Duodenal mucosa (tissue), 2 donors: ENCODE data around the gene ZC3H18.

Experiments used
- H3K27ac ChIP-seq: one replicate; pipeline ENCODE4 v1.7.0; 2013; ENCODE audit warnings: low read depth, low read length
- H3K27me3 ChIP-seq, 2 donors: one replicate each; pipeline ENCODE4 v1.7.0; 2013; ENCODE audit warnings: low read length in 2 of 2, control low read depth in 1 of 2; ENCODE audit not compliant: insufficient read depth in 2 of 2, control insufficient read depth in 1 of 2
- H3K36me3 ChIP-seq, 2 donors: one replicate each; pipeline ENCODE4 v1.7.0; 2013; ENCODE audit warnings: low read length in 2 of 2, control low read depth in 1 of 2; ENCODE audit not compliant: insufficient read depth in 2 of 2, control insufficient read depth in 1 of 2
- H3K4me1 ChIP-seq, 2 donors: one replicate each; pipeline ENCODE4 v1.7.0; 2013; ENCODE audit warnings: low read length in 2 of 2, control low read depth in 1 of 2; ENCODE audit not compliant: insufficient read depth in 2 of 2, control insufficient read depth in 1 of 2
- H3K4me3 ChIP-seq, 2 donors: one replicate each; pipeline ENCODE4 v1.7.0; 2013; ENCODE audit warnings: low read length in 2 of 2, low read depth in 1 of 2
- H3K9ac ChIP-seq, 2 donors: one replicate each; pipeline ENCODE4 v1.7.0; 2013; ENCODE audit warnings: low read length in 2 of 2, low read depth in 1 of 2
- H3K9me3 ChIP-seq, 2 donors: one replicate each; pipeline ENCODE4 v1.7.0; 2013; ENCODE audit warnings: low read length in 2 of 2, control low read depth in 1 of 2; ENCODE audit not compliant: control insufficient read depth in 1 of 2

The ZC3H18 gene

DNA sequence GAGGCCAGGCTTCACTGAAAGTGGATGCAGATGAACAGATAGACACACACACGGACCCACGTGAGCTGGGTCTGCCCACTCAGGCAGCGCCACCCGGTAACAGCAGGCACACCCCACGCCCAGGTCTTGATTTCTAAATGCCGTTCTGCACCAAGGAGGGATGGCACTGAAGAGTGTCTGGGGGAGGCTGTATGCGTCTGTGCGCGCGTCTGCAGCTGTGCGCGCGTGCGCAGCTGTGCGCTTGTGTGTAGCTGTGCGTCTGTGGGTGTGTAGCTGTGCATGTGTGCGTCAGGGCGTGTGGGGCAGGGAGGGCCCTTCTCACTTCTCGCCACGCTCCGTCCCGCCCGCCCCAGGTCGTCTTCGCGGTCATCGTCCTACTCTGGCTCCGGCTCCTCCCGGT lies 52.7 kb downstream of the ZC3H18 start:
- H3K36me3 ChIP-seq = peaks cover 26 to 75% of the 10 kb centered on the region in 2 donors
- H3K27me3 ChIP-seq = no peaks in the 10 kb centered on the region
- H3K4me3 ChIP-seq = no peak overlapping the region
- no peak overlapping the region for H3K27ac ChIP-seq
- no peak overlapping the region for H3K9ac ChIP-seq
- no peaks in the 10 kb centered on the region for H3K9me3 ChIP-seq
- H3K4me1 ChIP-seq = peaks cover 14 to 26% of the 10 kb centered on the region in 2 donors

- H3K4me1 ChIP-seq = peaks cover 5 to 16% of the 10 kb centered on the region in 2 donors
- H3K9ac ChIP-seq = no peak overlapping the region
- peaks cover 31 to 78% of the 10 kb centered on the region in 2 donors for H3K36me3 ChIP-seq
- no peak overlapping the region for H3K27ac ChIP-seq
- no peaks in the 10 kb centered on the region for H3K9me3 ChIP-seq
- H3K4me3 ChIP-seq = no peak overlapping the region
- H3K27me3 ChIP-seq = no peaks in the 10 kb centered on the region
Observed at GRCh38 chr16:88623858-88624257, 53.7 kb downstream of the ZC3H18 start.

- H3K36me3 ChIP-seq = peaks cover 31 to 75% of the 10 kb centered on the region in 2 donors
- H3K9me3 ChIP-seq = no peaks in the 10 kb centered on the region
- no peak overlapping the region for H3K9ac ChIP-seq
Observed at GRCh38 chr16:88624481-88624880, 54.3 kb downstream of the ZC3H18 start.

DNA sequence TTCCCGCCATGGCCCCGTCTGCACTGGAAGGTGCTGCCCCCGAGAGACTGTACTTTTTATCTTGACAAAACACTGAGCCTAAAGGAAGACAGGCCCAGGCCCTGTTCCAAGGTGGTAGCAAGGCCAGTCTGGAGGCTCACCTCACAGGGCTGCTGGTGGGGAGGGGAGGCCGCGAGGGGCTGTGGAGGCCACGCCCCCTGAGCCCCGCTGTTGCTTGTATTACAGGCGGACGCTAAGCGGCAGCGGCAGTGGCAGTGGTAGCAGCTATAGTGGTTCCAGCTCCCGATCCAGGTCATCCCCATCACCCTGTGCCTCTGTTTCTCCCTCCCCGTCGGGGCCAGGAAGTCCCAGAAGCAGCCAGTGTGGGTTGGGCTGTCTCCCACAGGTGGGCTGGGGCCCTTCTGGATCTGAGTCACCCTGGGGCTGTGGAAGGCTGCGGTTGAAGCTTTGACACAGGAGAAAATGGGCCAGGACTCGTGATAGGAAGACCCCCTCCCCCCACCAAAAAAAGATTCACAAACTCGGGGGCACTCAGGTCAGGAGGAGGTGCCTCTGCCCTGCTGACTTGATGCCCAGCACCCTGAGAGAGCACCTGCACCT lies 54.9 kb downstream of the ZC3H18 start:
- Histone ChIP-seq H3K9ac (no peak overlapping the region), H3K9me3 (no peaks in the 10 kb centered on the region), H3K4me3 (no peak overlapping the region), H3K4me1 (peaks cover 0 to 5% of the 10 kb centered on the region in 2 donors), H3K27me3 (no peaks in the 10 kb centered on the region), H3K36me3 (peaks cover 31 to 75% of the 10 kb centered on the region in 2 donors), H3K27ac (no peak overlapping the region)

More at GRCh38 chr16:88624481-88624880, 54.3 kb downstream of the ZC3H18 start:
- peaks cover 0 to 11% of the 10 kb centered on the region in 2 donors for H3K4me1 ChIP-seq
- no peak overlapping the region for H3K4me3 ChIP-seq
- H3K27me3 ChIP-seq = no peaks in the 10 kb centered on the region
- no peak overlapping the region for H3K27ac ChIP-seq

DNA sequence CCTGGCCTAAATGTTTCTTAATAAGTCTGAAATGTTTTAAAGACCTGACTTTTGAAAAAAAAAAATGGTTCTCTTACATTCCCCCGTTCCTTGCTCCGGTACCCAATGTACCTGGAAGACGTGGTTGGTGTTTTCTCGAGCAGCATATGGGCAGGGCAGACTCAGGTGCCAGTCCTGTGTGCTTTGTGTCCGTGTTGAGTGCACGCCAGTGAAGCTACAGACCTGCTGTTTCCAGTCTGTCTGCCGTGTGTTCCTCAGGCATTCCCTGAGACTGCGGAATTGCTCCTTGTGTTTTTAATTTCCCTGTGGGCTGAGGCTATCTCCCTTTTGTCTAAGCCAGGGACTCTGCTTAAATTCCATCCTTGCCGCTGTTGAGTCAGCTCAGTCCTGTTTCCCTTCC lies 56.4 kb downstream of the ZC3H18 start:
- Histone ChIP-seq H3K9me3 (no peaks in the 10 kb centered on the region), H3K9ac (no peak overlapping the region), H3K36me3 (peaks cover 31 to 84% of the 10 kb centered on the region in 2 donors), H3K4me3 (no peak overlapping the region), H3K4me1 (no peaks in the 10 kb centered on the region), H3K27ac (no peak overlapping the region), H3K27me3 (no peaks in the 10 kb centered on the region)

GRCh38 chr16:88627531-88628411 lies 57.6 kb downstream of the ZC3H18 start:
- H3K9ac ChIP-seq = no peak overlapping the region
- peaks cover 23 to 77% of the 10 kb centered on the region in 2 donors for H3K36me3 ChIP-seq
- no peak overlapping the region for H3K4me3 ChIP-seq
- no peaks in the 10 kb centered on the region for H3K27me3 ChIP-seq
- no peaks in the 10 kb centered on the region for H3K9me3 ChIP-seq
- no peak overlapping the region for H3K27ac ChIP-seq
- no peaks in the 10 kb centered on the region for H3K4me1 ChIP-seq

DNA sequence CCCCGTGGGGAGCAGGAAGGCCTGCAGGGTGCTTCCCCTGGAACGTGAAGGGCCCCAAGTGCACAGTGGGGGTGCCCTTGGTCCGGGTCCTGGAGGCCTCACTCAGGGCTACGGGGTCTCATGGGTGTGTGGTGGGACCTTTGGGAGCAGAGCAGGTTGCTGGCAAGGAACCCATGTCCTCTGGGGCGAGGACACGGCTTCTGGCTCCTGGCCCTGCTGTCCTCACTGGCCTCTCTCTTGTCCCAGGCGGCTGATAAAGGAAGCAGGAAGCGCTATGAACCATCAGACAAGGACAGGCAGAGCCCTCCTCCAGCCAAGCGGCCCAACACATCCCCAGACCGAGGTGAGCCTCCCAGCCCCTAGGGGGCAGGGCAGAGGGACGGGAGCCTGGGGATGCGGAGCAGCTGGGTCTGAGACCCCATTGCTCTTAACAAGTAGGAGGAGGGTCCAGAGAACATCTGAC lies 58.3 kb downstream of the ZC3H18 start:
- Histone ChIP-seq H3K9ac (no peak overlapping the region), H3K27ac (no peak overlapping the region), H3K36me3 (peaks cover 16 to 72% of the 10 kb centered on the region in 2 donors)

GRCh38 chr16:88629835-88630234 lies 59.6 kb downstream of the ZC3H18 start:
- no peak overlapping the region for H3K9ac ChIP-seq
- H3K27me3 ChIP-seq = no peaks in the 10 kb centered on the region
- H3K4me3 ChIP-seq = no peak overlapping the region
- no peak overlapping the region for H3K27ac ChIP-seq
- no peaks in the 10 kb centered on the region for H3K9me3 ChIP-seq
- peaks cover 11 to 60% of the 10 kb centered on the region in 2 donors for H3K36me3 ChIP-seq
- H3K4me1 ChIP-seq = peaks cover 5 to 16% of the 10 kb centered on the region in 2 donors

More for the DNA sequence above, 58.3 kb downstream of the ZC3H18 start:
- Histone ChIP-seq H3K4me1 (peaks cover under 1 to 4% of the 10 kb centered on the region in 2 donors), H3K27me3 (no peaks in the 10 kb centered on the region), H3K4me3 (no peak overlapping the region), H3K9me3 (no peaks in the 10 kb centered on the region)

DNA sequence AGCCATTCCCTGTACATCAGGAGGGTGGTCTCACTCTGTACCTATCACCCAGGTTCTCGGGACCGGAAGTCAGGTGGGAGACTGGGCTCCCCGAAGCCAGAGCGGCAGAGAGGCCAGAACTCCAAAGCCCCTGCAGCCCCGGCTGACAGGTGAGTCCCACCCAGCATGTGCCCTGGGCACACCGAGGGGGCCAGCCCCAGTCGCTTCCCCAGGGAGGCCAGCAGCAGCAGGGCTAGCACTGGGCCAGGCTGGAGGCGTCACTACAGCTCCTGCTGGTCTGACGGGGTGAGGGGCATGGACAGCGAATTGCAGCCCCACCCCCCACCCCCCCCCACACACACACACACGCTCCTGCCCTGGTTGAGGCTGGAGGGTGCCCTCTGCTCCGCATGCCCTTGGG lies 60.2 kb downstream of the ZC3H18 start:
- H3K4me3 ChIP-seq = no peak overlapping the region
- H3K4me1 ChIP-seq = peaks cover 5 to 21% of the 10 kb centered on the region in 2 donors
- no peak overlapping the region for H3K27ac ChIP-seq
- peaks cover 7 to 54% of the 10 kb centered on the region in 2 donors for H3K36me3 ChIP-seq
- H3K27me3 ChIP-seq = no peaks in the 10 kb centered on the region
- H3K9me3 ChIP-seq = no peaks in the 10 kb centered on the region
- no peak overlapping the region for H3K9ac ChIP-seq

DNA sequence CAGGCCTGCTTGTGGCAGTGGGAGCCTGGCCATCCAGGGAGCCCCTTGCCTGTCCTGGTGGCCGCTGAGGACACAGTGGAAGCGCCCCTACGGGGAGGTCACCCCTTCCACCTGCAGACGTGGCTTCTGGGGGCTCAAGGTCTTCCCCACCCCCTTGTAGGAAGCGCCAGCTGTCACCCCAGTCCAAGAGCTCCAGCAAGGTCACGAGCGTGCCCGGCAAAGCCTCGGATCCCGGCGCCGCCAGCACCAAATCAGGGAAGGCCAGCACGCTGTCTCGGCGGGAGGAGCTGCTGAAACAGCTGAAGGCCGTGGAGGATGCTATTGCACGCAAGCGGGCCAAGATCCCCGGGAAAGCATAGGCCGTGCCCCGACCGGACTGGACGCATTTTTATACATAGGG lies 60.7 kb downstream of the ZC3H18 start:
- Histone ChIP-seq H3K27ac (no peak overlapping the region), H3K9me3 (no peaks in the 10 kb centered on the region), H3K9ac (no peak overlapping the region), H3K36me3 (peaks cover 7 to 49% of the 10 kb centered on the region in 2 donors), H3K4me1 (peaks cover 5 to 21% of the 10 kb centered on the region in 2 donors), H3K27me3 (peaks cover 0 to 3% of the 10 kb centered on the region in 2 donors), H3K4me3 (no peak overlapping the region)
